Measurements from ENCODE around the gene BARX1.
"Not testable (repeated sequence)": the region's sequence is repeated elsewhere in the genome, so short reads cannot be mapped to it uniquely, and the experiment has no call there.

Gene BARX1

GRCh38 chr9:93950619-93951601 lies 4.2 kb downstream of the BARX1 start:
- no peak for DNase-seq

- DNase-seq, result no peak
These were observed 5.3 kb downstream of the BARX1 start for GRCh38 chr9:93949694-93950449.

GRCh38 chr9:93949073-93949693 lies 6.0 kb downstream of the BARX1 start:
- DNase-seq, result no peak

GRCh38 chr9:93948441-93949072 lies 6.6 kb downstream of the BARX1 start:
- DNase-seq, result no peak

- DNase-seq, result no peak
These were observed 7.6 kb downstream of the BARX1 start for GRCh38 chr9:93947409-93948070.

- DNase-seq, result no peak
These were observed 8.8 kb downstream of the BARX1 start for GRCh38 chr9:93946338-93946712.

GRCh38 chr9:93945400-93946337 lies 9.5 kb downstream of the BARX1 start:
- no peak for DNase-seq

GRCh38 chr9:93944011-93944410 lies 11.1 kb downstream of the BARX1 start:
- DNase-seq, result no peak

- DNase-seq, result no peak
These were observed 13.0 kb downstream of the BARX1 start for GRCh38 chr9:93942161-93942560.

- no peak for DNase-seq
These were observed 13.7 kb downstream of the BARX1 start for GRCh38 chr9:93941493-93941892.

GRCh38 chr9:93940951-93941350 lies 14.2 kb downstream of the BARX1 start:
- DNase-seq, result no peak

- DNase-seq, result not testable (repeated sequence)
These were observed 15.6 kb downstream of the BARX1 start for GRCh38 chr9:93939589-93939988.

GRCh38 chr9:93937193-93937592 lies 18.0 kb downstream of the BARX1 start:
- no peak for DNase-seq

- no peak for DNase-seq
These were observed 23.2 kb downstream of the BARX1 start for GRCh38 chr9:93931905-93932304.

- DNase-seq, result no peak
These were observed 25.1 kb downstream of the BARX1 start for GRCh38 chr9:93930070-93930469.

GRCh38 chr9:93929231-93929630 lies 25.9 kb downstream of the BARX1 start:
- DNase-seq, result no peak

- no peak for DNase-seq
These were observed 32.6 kb downstream of the BARX1 start for GRCh38 chr9:93922535-93922934.

- no peak for DNase-seq
These were observed 34.9 kb downstream of the BARX1 start for GRCh38 chr9:93920131-93920800.

- DNase-seq, result no peak
These were observed 37.1 kb downstream of the BARX1 start for GRCh38 chr9:93918061-93918460.

- DNase-seq, result no peak
These were observed 37.9 kb downstream of the BARX1 start for GRCh38 chr9:93917121-93917853.

All from NCI-H526 treated with DMSO at 0.1 percent for 48 hours (cell line).